Measurements from ENCODE around the gene ARHGAP15.

- no peak for TF ChIP-seq CTCF (IDR thresholded peaks at IDR 0.05; ENCODE audit: low read length)
- TF ChIP-seq EZH2 (optimal IDR thresholded peaks at IDR 0.05; ENCODE audit: low read depth, low read length) = no peak
- no peak for TF ChIP-seq EZH2phosphoT487 (IDR thresholded peaks at IDR 0.05; ENCODE audit: low read length)
Observed at GRCh38 chr2:143559147-143559546, 429.9 kb downstream of the ARHGAP15 start.

Data from MM.1S (cell line).